HG03045 (cell line): ENCODE results near the gene SIAH1.
"Not testable (repeated sequence)": the region's sequence is repeated elsewhere in the genome, so short reads cannot be mapped to it uniquely, and the experiment has no call there.

Experiments used
- ATAC-seq: cut with Tn5 transposase; IDR thresholded peaks from one replicate; pipeline ENCODE4 v1.9.1; 2021; ENCODE audit warnings: mild to moderate bottlenecking, moderate library complexity; ENCODE audit not compliant: unreplicated experiment

Gene SIAH1

DNA sequence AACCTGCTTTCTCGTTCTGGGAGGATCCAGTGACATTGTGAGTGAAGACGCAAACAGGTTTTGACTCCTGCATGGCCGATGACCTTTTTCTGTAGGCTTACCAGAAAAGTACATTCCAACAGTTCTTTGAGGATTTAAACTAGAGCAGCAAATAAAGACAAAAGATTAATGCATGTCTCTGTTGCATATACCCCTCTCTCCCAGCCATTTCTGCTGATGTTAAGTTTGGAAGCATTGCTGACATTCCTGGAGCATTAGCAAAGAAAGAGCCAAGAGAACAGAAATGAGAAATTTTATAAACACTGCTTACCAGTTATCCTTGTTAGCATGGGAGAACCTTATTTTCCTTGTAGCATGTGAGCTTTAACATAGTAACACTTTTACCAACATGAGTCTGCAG lies 49.3 kb downstream of the SIAH1 start:
- ATAC-seq: no peak

DNA sequence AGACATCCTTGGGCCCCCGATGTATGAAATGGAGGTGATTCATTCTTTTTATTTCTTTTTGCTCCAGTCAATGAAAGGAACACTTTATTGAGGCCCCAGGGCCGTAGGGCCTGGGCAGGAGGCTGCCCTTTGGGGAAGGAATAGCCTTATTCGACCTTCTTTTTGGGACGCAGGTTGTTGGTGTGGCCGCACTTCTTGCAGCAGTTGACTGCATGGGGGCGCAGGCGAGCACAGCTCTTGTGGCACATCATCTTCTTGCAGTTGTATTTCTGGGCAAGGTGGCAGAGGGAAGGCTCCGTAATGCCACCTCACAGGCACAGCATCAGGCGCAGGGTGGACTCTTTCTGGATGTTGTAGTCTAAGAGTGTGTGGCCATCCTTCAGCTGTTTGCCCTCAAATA lies 50.9 kb downstream of the SIAH1 start:
- no peak for ATAC-seq

DNA sequence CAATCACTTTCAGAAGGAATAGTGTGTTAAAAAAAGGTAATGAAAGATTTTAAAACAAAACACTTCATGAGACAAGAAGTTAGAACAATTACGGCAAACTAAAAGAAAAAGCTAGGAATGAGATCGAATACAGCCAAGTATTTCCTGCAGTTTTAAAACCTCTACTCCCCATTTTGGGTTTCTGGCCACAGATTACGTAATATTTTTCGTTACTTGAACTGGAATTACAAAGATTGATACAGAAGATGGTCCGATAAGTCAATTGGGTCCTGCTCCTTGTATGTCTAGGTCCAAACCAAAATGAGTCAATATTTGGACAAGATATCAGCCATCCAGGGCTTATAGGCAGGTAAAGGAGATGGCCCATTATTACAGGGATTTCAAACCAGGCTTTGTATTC lies 52.2 kb downstream of the SIAH1 start:
- no peak for ATAC-seq

DNA sequence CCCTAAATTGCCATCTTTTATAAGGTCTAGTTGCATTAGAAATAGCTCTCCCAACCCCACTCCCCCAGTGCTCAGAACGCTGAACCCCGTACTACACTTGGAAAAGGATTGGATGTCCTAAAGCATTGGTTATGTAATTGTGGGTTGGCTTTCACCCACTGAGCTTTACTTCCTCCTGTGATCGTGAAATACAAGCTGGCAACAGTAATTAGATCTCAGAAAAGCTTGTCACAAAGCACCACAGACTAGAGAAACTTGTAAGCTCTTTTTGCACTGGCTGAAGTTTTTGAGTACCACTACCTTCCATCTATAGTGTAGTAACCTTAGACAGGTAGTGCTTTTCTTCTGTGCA lies 54.4 kb downstream of the SIAH1 start:
- no peak for ATAC-seq

DNA sequence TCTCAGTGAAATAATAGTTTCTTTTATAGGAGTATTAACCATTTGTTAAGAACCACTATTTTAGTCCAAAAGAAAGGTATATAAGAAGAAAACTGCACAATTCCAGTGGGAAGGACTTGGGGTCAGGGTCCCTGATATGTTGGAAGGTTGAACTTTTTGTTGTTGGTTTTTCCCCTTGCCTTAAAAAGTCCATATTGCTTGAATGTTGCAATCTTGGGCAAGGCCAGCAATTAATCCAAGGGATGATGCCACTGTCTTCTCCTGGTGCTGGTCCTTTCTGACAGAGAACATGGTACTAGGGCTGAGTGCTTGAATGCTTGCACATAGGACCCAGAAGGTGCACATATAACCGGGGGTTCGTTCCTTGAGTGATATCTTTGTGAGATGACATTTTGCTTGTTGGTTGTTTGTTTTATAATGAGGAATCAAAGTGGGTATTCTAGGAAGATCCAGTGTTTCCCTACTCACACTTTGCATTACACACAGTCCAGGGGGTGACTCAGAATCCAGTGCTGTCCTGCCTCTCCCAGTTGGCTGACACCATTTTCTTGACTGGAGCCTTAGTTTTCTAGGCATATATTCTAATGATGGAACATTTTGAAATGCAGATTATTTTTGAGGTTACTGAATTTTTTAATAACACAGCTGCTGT lies 54.9 kb downstream of the SIAH1 start:
- ATAC-seq: no peak

DNA sequence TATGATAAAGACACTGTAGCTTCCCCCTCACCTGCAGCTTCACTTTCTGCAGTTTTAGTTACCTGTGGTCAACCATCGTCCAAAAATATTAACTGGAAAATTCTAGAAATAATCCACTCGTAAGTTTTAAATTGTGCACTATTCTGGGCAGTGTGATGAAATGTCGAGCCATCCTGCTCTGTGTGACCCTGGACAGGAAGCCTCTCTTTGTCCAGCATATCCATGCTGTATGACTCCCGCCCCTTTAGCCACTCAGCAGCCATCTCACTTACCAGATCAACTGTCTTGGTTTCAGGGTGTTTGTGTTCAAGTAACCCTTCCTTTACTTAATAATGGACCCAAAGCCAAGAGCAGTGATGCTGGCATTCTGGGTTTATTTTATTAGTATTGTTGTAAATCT lies 56.1 kb downstream of the SIAH1 start:
- ATAC-seq: no peak

DNA sequence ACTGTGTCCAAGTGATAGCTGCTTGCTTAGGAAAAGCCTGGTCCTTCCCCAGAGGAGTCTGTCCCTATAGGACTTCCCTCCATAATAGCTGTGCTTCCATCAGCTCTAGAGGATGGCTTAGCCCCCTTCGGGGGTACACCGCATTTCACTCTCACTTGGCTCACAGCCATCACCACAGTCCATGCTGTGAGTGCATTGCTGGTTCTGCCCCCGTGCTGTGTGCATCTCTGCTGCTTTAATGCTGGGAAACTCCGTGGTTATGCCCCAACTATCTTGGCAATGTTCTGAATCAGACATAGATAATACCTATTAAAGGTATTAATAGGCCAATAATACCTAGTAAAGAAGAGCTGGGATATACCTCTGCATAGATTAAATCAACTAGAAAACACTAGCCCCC lies 58.3 kb downstream of the SIAH1 start:
- ATAC-seq: no peak

DNA sequence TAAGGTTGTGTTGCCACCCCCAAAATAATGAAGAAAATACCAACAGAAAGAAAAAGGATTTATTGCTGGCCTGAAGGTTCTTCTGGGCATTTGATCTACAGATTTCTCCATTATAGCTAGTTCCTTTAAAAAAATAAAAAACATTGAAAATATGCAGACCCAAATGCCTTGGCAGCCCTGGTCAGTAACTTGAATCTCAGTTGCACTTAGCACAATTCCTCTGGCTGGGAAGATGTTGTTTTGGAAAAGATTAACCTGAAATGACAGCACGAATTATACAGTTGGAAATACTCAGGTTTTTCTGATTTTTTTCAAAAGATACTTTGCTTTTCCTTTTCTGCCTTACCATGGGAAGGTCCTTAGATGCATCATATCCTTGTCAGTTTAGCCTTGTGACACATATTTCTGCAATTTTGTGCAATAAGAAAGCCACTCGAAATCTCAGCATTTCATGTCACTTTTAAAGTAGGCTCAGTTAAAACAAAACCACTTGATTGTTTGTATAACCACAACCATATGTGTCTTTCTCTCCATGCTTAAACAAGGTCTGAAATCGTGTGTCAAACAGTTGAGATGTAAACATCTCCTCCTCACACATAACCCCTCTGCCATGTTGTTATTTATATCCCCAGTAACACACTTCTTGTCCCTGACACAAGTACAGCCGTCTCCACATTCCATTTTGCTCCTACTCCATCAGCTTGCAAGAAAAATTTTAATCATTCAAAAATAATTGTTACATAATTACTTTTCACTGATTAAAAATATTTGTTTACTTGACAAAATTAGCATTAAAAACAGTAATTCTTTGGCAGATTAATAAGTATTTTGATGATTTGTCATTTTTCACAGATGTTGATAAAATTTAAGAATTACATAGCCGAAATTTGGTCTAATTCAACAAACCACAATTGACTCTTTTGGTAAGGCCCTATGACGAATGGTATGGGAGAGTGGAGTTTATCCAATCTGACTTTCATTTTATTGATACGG lies 61.1 kb downstream of the SIAH1 start:
- ATAC-seq: no peak

DNA sequence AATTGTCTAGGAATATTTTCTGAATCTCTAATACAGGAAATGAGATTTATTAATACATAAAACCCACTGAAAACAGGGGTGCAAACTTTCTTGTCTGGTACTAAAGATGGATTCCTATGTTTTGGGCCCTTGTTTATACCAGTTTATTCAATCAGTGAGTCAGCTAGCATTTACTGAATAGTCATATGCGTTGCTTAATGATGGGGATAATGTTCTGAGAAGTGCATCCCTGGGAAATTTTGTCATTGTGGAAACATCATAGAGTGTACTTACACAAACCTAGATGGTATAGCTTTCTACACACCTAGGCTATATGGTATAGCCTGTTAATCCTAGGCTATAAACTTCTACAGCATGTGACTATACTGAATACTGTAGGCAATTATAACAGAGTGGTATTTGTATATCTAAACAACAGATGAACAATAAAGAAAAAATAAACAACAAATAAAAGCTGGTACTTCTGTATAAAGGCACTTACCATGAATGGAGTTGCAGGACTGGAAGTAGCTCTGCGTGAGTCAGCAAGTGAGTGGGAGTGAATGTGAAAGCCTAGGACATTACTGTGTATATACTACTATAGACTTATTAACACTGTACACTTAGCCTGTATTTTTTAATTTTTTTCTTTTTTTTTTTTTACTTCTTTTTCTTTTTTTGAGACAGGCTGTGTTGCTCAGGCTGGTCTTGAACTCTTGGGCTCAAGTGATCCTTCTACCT lies 63.7 kb downstream of the SIAH1 start:
- ATAC-seq: no peak

DNA sequence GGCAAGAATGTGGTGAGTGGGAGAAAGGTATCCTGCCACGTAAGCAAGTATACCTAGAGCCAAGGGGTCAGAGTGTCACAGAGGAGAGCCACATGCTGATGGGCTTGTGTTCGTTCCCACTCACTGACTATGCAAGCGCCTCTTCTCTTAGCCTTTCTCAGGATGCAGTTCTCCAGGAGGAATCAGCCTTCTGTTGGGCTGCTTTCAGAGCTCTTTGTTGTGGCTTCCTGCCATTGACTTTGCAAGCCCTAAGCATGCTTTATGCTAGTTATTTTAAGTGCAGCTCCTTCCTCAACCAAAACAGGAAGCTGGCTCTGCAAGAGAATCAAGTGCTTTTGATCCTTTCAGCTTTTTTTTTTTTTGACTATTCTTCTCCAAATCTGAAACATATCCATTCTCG lies 66.6 kb downstream of the SIAH1 start:
- ATAC-seq: no peak

DNA sequence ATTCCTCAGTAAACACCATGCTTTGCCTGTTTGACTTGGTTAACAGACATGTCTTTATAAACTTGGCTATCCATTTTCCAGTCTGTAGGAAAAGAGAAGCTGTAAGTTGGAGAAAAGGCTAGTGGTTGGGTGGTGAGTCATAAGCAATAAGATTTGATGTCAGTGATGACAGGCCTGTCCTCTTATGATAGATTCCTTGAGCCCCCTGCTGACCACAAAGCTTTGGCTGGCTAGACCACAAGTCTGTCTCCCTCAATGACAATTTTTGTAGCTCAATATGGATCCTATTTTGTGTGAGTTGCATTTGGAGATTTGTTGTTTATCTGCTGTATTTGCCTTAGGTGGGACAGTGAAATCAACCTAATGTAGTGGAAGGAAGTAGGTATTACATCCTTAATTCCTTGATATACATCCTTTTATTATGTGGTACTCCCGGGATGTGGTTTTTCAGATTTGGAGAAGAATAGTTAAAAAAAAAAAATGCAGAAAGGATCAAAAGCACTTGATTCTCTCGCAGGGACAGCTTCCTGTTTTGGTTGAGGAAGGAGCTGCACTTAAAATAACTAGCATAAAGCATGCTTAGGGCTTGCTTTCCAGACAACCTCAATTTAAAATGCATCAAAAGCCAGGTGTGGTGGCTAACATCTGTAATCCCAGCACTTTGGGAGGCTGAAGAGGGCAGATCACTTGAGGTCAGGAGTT lies 67.4 kb downstream of the SIAH1 start:
- ATAC-seq: no peak

DNA sequence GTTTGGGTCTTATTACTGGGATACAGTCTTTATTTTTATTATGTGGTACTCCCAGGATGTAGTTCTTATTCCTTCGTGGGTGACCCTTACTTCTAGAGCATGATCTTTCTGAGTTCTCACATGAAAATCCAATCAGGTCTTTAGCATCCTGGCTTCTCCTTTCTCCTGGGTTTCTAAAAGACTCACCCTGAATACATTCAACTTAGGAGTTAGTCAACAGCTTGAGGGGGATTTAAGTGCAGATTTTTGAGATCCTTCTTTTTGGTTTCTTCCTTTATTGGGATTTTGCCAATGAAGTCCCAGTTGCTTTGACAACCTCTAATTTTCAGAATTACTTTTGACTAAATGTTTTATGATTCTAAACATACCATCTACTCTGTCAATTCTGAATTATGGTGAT lies 68.2 kb downstream of the SIAH1 start:
- ATAC-seq: no peak

DNA sequence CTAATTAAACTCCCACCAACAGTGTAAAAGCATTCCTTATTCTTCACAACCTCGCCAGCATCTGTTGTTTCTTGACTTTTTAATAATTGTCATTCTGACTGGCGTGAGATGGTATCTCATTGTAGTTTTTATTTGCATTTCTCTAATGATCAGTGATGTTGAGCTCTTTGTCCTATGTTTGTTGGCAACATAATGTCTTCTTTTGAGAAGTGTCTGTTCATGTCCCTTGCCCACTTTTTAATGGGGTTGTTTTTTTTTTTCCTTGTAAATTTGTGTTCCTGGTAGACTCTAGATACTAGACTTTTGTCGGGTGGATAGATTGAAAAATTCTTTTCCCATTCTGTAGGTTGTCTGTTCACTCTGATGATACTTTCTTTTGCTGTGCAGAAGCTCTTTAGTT lies 71.3 kb downstream of the SIAH1 start:
- ATAC-seq: not testable (repeated sequence)

DNA sequence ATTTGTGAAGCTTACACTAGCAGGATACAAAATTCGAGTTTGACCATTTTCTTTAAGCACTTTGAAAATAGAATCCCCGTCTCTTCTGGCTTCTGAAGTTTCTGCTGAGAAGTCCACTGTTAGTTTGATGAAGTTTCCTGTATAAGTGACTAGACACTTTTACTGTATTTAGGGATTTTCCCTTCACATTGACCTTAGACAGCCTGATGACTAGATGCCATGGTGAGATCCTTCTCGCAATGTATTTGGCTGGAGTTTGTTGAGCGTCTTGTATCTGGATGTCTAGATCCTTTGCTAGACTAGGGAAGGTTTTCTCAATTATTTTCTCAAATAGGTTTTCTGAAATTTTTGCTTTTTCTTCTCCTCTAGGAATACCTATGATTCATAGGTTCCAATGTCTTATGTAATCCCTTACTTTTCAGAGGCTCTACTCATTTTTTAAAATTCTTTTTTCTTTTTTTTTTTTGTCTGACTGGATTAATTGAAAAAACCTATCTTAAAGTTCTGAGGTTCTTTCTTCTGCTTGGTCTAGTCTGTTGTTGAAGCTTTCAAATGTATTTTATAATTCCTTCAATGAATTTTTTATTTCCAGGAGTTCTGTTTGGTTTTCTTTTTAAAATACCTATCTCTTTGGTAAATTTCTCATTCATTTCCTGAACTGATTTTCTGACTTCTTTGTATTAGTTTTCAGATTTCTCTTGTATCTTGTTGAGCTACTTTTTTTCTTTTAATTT lies 74.1 kb downstream of the SIAH1 start:
- no peak for ATAC-seq
